GM19099 (cell line): ENCODE data around the gene CAPS.

Experiments
- POLR2A ChIP-seq: IDR thresholded peaks from 3 replicates; pipeline ENCODE4 v1.6.1; 2011; ENCODE audit warnings: low read depth; ENCODE audit not compliant: insufficient read length; ENCODE audit errors: extremely low read depth

Gene CAPS

DNA sequence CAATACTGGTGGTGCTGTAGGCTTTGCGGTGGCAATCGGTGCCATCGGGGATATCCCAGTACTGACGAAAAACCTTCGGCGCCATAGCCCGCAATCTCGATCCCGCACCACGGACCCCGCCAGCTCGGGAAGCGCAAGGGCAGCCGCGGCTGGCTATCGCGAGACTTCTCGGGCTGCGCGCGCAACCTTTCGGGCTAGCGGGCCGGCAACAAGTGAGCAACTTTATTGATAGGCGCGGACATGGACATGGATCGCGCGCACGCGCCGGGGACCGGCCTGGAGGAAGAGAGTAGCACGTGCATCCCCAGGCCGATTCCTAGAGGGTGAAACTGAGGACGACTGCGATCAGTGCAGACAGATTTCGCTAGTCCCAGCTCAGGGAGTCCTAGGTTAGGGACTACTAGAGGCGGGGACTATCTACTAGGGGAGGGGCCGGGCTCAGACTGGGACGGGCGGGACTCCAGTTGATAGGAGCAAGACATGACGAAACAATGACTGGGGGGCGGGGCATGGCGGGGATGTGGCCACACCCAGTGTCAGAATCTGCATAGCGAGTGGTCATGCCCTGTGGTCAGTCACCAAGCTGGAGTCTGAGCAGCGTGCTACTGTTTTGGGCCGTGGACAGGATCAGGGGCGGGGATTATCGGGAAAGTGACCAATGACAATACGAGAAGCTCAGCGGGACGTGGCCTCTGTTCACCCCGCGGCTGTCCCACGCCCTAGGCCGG, 10.3 kb upstream of the CAPS start, which contains the start of gene NDUFA11:
TSS of gene NDUFA11 (minus strand) at position 167 of the 728 bp plus-strand sequence. CDS start at position 85, 82 bp downstream.
- peak; percentile 89 for TF ChIP-seq POLR2A

DNA sequence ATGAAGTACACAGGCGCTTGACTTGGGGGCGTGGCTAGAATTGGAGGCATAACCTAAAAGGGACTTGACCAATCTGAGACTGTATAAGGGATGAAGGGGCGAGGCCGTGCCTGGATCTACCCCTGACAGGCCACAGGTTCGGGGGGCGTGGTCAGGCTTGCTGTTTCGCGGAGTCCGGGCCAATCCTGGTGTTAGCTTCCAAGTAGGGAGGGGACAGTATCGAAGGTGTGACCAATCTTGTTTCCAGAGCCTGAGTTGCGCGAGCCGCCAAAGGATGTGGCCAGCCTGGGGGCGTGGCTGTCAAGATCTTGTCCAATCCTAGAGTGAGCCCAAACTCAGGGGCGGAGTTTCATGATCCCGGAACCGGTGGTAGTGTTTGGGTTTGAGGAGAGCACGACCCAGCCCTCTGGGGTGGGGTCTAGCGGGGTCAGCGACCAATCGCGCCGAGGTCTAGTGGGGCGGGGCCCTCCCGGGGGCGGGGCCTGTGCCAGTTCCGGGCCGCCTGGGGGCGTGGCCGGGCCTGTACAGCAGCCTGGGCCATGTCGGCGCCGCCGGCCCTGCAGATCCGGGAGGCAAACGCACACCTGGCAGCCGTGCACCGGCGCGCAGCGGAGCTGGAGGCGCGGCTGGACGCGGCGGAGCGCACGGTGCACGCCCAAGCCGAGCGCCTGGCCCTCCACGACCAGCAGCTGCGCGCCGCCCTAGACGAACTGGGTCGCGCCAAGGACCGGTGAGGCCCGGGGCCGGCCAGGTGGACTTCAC, 9.5 kb upstream of the CAPS start, which contains the start of gene VMAC:
TSS of gene VMAC (plus strand) at position 521 of the 762 bp plus-strand sequence. CDS start at position 540, 19 bp downstream.
- peak; percentile 75 for TF ChIP-seq POLR2A

DNA sequence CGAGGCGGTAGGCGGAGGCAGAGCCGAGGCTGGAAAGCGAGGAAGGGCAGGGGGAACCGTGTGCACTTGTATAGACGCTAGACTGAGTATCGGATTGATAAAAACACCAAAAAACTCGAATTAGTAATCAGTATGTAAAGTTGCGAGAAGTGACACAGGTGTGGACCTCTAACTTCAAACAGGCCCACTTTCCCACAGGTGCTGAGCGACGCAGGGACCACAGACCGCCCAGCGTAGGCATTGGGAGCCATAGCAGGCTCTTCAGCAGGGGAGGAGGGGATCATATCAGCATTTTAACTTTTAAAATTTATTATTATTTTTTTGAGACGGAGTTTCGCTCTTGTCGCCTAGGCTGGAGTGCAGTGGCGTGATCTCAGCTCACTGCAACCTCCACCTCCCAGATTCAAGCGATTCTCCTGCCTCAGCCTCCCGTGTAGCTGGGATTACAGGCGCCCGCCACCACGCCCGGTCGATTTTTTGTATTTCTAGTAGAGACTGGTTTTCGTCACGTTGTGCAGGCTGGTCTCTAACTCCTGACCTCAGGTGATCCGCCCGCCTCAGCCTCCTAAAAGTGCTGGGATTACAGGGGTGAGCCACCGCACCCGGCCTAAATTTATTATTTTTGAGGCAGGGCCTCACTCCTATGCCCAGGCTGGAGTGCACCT, 8.8 kb upstream of the CAPS start:
- no peak for TF ChIP-seq POLR2A

DNA sequence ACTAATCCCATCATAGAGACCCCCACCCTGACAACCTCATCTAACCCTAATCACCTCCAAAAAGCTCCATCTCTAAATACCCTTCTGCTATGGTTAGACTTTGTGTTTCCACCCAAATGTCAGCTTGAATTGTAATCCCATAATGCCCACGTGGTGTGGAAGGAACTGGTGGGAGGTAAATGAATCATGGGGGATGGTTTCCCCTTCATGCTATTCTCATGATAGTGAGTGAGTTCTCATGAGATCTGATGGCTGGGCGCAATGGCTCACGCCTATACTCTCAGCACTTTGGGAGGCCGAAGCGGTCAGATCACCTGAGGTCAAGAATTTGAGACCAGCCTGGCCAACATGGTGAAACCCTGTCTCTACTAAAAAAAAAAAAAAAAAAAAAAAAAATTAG, 6.8 kb upstream of the CAPS start:
- no peak for TF ChIP-seq POLR2A

DNA sequence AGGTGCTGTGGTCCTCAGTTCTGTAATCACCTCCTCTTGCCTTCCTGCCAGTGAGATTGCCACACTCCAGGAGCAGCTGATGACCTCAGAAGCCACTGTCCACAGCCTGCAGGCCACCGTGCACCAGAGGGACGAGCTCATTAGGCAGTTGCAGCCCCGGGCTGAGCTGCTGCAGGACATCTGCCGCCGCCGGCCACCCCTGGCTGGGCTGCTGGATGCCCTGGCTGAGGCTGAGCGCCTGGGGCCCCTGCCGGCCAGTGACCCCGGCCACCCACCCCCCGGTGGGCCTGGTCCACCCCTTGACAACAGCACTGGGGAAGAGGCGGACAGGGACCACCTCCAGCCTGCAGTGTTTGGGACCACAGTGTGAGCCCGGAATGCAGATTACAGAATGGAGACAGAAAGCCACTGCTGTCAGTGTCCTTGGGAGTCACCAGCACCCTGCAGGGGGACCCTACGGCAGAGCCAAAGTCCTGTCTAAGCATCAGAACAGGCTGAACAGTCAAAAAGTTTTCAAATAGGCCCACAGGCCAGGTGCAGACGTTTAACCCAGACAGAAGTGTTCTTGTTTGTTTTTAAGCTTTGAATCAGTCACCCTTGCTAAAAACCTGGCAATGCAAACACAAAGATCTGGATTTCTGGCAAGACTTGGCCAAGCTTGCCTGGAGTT, 5.1 kb upstream of the CAPS start:
- TF ChIP-seq POLR2A, result no peak

DNA sequence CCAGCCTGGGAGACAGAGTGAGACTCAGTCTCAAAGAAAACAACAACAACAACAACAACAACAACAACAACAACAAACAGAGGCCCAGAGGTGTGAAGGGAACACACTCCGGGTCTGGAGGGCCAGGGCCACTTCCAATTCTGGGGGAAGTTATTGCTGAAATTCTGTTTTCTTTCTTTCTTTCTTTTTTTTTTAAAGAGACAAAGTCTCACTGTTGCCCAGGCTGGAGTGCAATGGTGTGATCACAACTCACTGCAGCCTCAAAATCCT, 3.5 kb upstream of the CAPS start:
- no peak for TF ChIP-seq POLR2A

DNA sequence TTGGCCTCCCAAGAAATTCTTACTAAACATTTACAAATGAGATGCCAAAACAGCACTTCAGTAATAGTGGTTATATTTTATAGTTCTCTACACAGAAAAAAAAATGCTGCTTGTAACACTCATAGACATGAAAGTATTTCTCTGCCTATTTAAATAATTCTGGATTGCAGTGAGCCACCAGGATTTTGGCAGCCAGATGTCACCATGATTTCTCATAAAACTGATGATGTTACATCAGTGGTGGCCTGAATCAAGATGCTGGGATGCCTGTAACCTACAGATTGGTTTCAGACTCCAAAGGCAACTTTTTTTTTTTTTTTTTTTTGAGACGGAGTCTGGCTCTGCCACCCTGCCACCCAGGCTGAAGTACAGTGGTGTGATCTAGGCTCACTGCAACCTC, 2.7 kb upstream of the CAPS start:
- no peak for TF ChIP-seq POLR2A

DNA sequence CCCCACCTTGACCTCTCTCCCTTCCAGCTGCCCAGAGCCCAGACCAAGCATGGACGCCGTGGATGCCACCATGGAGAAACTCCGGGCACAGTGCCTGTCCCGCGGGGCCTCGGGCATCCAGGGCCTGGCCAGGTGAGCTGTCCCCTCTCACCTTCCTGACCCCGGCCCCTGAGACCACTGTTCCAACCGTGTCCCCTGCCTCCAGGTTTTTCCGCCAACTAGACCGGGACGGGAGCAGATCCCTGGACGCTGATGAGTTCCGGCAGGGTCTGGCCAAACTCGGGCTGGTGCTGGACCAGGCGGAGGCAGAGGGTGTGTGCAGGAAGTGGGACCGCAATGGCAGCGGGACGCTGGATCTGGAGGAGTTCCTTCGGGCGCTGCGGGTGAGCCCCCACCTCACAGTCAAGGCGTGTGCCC, 312 bp downstream of the CAPS start:
- TF ChIP-seq POLR2A, result no peak

DNA sequence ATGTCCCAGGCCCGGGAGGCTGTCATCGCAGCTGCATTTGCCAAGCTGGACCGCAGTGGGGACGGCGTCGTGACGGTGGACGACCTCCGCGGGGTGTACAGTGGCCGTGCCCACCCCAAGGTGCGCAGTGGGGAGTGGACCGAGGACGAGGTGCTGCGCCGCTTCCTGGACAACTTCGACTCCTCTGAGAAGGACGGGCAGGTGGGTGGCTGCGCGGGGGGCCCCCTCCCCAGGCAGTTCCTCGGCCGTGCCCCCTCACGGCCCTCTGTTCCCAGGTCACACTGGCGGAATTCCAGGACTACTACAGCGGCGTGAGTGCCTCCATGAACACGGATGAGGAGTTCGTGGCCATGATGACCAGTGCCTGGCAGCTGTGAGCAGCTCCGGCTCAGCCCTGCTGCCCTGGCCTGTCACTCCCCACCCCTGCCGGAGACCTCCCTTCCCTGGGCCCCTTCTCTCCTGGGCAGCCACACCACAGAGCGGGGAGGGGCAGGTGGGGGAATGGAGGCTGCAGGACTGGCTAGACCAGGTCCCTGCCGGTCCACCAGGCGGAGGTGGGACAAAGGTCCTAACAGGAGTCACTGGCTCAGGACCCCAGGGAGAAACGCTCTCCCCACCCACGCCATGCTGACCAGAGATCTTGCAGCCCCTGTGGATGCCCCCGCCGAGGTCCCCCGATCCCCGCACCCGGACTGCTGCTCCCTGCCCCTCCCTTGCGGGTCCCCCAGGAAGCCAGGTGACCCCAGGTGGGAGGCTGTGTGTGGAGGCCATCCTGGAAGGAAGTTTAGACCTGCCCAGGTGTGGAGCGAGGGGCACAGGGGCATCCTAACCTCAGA, 1.1 kb downstream of the CAPS start:
- no peak for TF ChIP-seq POLR2A

DNA sequence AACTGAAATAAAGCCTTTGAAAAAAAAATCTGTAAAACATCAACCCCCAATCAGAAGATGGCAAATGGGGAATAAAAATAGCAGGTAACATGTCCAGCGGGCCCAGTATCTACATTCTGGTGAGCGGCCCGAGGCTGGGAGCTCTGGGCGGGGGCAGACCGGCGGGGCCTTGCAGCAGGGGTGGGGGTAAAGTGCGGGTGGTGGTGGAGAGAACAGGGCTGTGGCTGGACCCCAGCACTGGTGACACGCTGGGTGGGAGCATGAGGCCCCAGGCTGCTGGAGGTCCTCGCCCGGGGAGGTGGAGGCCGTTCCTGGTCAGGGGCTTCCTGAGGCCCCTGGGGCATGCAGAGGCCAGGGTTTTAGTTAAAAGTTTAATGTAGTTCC, 1.7 kb downstream of the CAPS start:
- TF ChIP-seq POLR2A, result no peak

DNA sequence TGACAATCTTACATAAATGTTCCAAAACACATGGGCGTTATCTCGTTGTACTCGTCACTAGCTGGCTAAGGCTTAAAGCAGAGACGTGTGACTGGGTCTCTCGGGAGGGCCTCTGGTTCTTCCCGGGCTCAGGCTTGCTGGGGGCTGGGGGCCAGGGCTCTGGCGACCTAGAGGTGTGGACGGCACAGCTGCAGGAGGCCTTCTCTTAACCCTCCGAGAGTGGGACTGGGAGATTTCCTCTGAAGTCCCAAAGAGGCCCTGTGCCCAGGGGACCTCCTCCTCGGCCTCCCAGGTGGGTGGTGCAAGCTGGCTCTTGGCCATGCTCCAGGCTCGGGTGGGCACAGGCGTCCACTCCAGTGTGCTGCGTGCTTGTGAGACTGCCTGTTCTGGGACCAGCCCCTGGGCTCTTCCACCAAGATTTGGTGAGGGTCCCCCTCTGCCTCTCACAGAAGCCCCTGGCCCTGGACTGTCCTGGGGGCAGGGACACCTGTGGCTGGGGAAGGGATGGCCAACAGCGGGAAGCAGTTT, 2.2 kb downstream of the CAPS start:
- TF ChIP-seq POLR2A, result no peak

DNA sequence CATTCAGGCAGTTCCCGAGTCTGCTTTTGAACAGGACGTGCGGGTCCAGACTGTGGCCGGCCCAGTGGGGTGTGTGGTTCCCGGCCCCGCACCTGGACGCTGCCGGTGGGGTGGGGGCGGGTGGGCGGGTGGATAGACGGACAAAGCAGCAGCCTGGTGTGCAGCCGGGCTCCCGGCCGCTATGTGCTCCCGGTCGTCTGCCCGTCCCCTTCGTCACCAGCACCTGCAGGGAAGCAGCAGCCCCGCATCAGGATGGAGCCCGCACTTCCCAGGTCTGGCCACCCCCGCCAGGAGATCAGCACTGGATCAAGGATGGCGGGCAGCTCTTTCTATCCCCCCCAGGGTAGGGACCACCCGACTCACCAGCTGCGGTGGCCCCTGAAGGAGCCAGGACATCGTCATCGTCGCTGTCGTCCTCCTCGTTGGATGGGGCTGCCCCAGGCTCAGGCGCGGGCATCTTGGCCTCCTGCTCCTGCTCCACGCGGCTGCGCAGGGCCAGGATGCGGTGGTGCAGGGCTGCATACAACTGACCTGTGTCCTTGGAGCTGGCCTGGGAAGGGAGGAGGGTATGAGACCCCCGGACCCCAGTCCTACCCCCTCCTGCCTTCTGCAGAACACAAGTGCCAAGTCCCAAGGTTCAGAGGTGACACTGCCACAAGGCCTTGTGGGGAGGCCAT, 3.5 kb downstream of the CAPS start:
- TF ChIP-seq POLR2A, result no peak

DNA sequence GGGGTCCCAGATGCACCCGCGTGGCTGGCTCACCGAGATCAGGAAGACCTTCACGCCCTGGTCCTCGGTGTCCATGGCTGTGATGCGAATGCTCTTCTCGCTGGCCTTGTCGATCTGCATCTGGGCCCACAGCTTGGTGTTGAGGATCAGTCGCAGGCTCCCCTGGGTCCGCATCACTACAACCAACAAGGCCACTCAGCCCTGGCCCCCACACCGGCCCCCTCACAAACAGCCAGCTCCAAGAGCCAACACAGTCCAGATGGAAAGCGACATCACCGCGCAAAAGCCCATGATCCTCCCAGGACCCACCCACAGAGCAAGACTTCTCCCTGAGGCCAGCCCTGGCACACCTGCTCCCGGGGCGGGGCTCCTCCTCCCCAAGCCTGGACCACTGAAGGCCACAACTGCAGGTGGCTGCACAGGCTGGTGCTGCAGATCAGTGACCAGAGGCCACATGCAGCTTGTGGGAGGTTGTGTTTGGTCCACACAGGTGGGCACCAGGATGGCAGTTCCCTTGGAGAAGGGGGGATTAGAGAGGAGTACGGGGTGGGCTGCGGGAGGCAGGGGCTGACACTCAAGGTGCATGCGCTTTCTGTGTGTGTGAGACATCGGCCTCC, 4.5 kb downstream of the CAPS start:
- no peak for TF ChIP-seq POLR2A
